ENCODE results near the gene PRKN. TPM values are rescaled to one million over a fixed set of nuclear protein-coding genes. Genes with fewer than 3 reads are reported as not detected.

PRKN gene
- total RNA-seq, 1 donor from 2014 or later: 1.3 TPM

DNA sequence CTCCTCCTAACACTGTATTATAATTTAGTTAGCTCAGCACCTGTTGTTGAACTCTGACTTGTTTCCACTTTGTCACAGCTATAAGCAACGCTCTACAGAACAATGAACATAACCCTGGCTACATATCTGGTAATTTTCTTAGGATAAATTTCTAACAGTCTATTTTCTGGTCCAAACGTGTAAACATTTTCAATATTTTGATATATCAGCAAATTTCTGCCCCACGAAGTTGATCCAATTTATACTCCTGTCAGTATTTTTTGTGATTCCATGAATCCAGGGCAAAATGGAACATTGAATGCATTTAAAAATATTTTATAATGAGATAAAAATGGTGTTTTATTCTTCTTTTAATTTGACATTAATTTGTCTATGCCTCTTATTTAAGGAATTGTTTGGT lies 1005.2 kb downstream of the PRKN start:
- Mint-ChIP-seq H3K4me1 (ENCODE audit: low read depth, unreplicated experiment) (no peaks in the 10 kb centered on the region), H3K27ac (ENCODE audit: unreplicated experiment) (no peak overlapping the region), H3K36me3 (ENCODE audit: low read depth, unreplicated experiment) (no peaks in the 10 kb centered on the region), H3K4me3 (ENCODE audit: unreplicated experiment) (no peak overlapping the region), H3K9me3 (ENCODE audit: unreplicated experiment) (no peaks in the 10 kb centered on the region), H3K27me3 (ENCODE audit: low read depth, unreplicated experiment) (peaks cover 3% of the 10 kb centered on the region)
- Histone ChIP-seq H3K4me2 (ENCODE audit: low read length) (no peak overlapping the region), H4K20me1 (ENCODE audit: insufficient read depth, low read length) (no peaks in the 10 kb centered on the region), H3K4me3 (ENCODE audit: insufficient read depth, low read depth, low read length) (no peak overlapping the region), H3K9me3 (ENCODE audit: insufficient read depth, low read depth, low read length) (peaks cover 3% of the 10 kb centered on the region), H3K79me2 (ENCODE audit: insufficient read depth, low read length) (no peaks in the 10 kb centered on the region), H2AFZ (ENCODE audit: low read depth, low read length) (no peak overlapping the region), H3K27ac (ENCODE audit: low read depth, low read length) (no peak overlapping the region), H3K27me3 (ENCODE audit: insufficient read depth, low read length) (no peaks in the 10 kb centered on the region), H3K4me1 (ENCODE audit: insufficient read depth, low read length) (no peaks in the 10 kb centered on the region), H3K36me3 (ENCODE audit: insufficient read depth, low read length) (no peaks in the 10 kb centered on the region), H3K9ac (ENCODE audit: low read length) (no peak overlapping the region)
- FAIRE-seq: no peak
- no peak for DNase-seq (ENCODE audit: low read depth)
- TF ChIP-seq EZH2 (IDR thresholded peaks at IDR 0.05; ENCODE audit: insufficient read depth, low read length): no peak
- TF ChIP-seq, protein P1, sequence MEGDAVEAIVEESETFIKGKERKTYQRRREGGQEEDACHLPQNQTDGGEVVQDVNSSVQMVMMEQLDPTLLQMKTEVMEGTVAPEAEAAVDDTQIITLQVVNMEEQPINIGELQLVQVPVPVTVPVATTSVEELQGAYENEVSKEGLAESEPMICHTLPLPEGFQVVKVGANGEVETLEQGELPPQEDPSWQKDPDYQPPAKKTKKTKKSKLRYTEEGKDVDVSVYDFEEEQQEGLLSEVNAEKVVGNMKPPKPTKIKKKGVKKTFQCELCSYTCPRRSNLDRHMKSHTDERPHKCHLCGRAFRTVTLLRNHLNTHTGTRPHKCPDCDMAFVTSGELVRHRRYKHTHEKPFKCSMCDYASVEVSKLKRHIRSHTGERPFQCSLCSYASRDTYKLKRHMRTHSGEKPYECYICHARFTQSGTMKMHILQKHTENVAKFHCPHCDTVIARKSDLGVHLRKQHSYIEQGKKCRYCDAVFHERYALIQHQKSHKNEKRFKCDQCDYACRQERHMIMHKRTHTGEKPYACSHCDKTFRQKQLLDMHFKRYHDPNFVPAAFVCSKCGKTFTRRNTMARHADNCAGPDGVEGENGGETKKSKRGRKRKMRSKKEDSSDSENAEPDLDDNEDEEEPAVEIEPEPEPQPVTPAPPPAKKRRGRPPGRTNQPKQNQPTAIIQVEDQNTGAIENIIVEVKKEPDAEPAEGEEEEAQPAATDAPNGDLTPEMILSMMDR (IDR thresholded peaks at IDR 0.05; ENCODE audit: insufficient read depth, low read depth, low read length): no peak

DNA sequence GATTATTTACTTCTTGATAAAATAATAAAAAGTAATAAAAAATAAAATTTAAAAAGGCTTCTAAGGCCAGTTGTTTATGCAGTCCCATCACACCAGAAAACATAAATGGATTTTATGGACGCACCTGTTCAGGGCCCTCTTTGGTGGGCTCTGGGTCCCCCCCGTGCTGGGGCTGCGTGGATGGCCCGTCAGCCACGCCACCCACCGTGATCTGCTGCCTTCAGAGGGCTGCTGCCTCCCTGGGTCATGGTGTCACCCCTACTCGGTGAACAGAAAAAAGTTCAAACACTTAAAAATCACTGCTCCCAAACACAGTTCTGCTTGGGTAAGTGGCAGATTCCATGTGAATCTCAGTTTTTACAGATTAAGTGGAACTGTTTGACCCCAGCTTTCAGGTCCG lies 1006.1 kb downstream of the PRKN start:
- Mint-ChIP-seq H3K27ac (ENCODE audit: unreplicated experiment) (no peak overlapping the region), H3K4me1 (ENCODE audit: low read depth, unreplicated experiment) (no peaks in the 10 kb centered on the region), H3K36me3 (ENCODE audit: low read depth, unreplicated experiment) (no peaks in the 10 kb centered on the region), H3K4me3 (ENCODE audit: unreplicated experiment) (no peak overlapping the region), H3K27me3 (ENCODE audit: low read depth, unreplicated experiment) (peaks cover 1% of the 10 kb centered on the region), H3K9me3 (ENCODE audit: unreplicated experiment) (no peaks in the 10 kb centered on the region)
- no peak overlapping the region for H3K9ac ChIP-seq (ENCODE audit: low read length)
- no peaks in the 10 kb centered on the region for H3K27me3 ChIP-seq (ENCODE audit: insufficient read depth, low read length)
- H2AFZ ChIP-seq (ENCODE audit: low read depth, low read length): no peak overlapping the region
- H3K27ac ChIP-seq (ENCODE audit: low read depth, low read length): no peak overlapping the region
- no peaks in the 10 kb centered on the region for H3K79me2 ChIP-seq (ENCODE audit: insufficient read depth, low read length)
- no peaks in the 10 kb centered on the region for H3K4me1 ChIP-seq (ENCODE audit: insufficient read depth, low read length)
- DNase-seq (ENCODE audit: low read depth) (no peak), FAIRE-seq (no peak)
- no peaks in the 10 kb centered on the region for H4K20me1 ChIP-seq (ENCODE audit: insufficient read depth, low read length)
- H3K9me3 ChIP-seq (ENCODE audit: insufficient read depth, low read depth, low read length): peaks cover 3% of the 10 kb centered on the region
- TF ChIP-seq EZH2 (IDR thresholded peaks at IDR 0.05; ENCODE audit: insufficient read depth, low read length): no peak
- no peak overlapping the region for H3K4me2 ChIP-seq (ENCODE audit: low read length)
- no peaks in the 10 kb centered on the region for H3K36me3 ChIP-seq (ENCODE audit: insufficient read depth, low read length)
- no peak overlapping the region for H3K4me3 ChIP-seq (ENCODE audit: insufficient read depth, low read depth, low read length)

DNA sequence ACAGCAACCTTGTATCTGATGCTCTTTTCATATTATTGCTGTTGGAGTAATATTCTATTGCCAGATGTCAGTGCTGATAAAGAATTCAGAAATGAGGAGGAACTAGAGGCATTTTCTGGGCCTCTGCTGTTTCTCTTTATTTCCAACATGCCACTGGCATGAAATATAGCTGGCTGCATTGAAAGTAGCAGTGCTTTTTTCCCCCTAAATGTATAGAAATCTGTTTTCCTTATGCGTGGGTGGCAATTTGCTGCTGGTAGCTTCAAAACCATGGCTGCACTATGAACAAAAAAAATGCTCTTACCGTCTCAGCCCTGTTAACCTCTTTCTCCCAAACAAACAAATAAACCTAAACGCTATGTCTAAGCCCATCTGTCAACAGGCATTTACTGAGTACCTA lies 1011.4 kb downstream of the PRKN start:
- Histone ChIP-seq H3K36me3 (ENCODE audit: insufficient read depth, low read length) (no peaks in the 10 kb centered on the region), H3K9ac (ENCODE audit: low read length) (no peak overlapping the region), H3K27ac (ENCODE audit: low read depth, low read length) (no peak overlapping the region), H3K4me2 (ENCODE audit: low read length) (no peak overlapping the region), H3K27me3 (ENCODE audit: insufficient read depth, low read length) (no peaks in the 10 kb centered on the region), H3K9me3 (ENCODE audit: insufficient read depth, low read depth, low read length) (peaks cover 3% of the 10 kb centered on the region), H3K4me1 (ENCODE audit: insufficient read depth, low read length) (no peaks in the 10 kb centered on the region), H3K4me3 (ENCODE audit: insufficient read depth, low read depth, low read length) (no peak overlapping the region), H3K79me2 (ENCODE audit: insufficient read depth, low read length) (no peaks in the 10 kb centered on the region), H4K20me1 (ENCODE audit: insufficient read depth, low read length) (no peaks in the 10 kb centered on the region), H2AFZ (ENCODE audit: low read depth, low read length) (no peak overlapping the region)
- Mint-ChIP-seq H3K27me3 (ENCODE audit: low read depth, unreplicated experiment) (peaks cover 2% of the 10 kb centered on the region), H3K9me3 (ENCODE audit: unreplicated experiment) (no peaks in the 10 kb centered on the region), H3K36me3 (ENCODE audit: low read depth, unreplicated experiment) (no peaks in the 10 kb centered on the region), H3K4me3 (ENCODE audit: unreplicated experiment) (no peak overlapping the region), H3K4me1 (ENCODE audit: low read depth, unreplicated experiment) (no peaks in the 10 kb centered on the region), H3K27ac (ENCODE audit: unreplicated experiment) (no peak overlapping the region)
- DNase-seq (ENCODE audit: low read depth) (no peak), FAIRE-seq (no peak)
- no peak for TF ChIP-seq EZH2 (IDR thresholded peaks at IDR 0.05; ENCODE audit: insufficient read depth, low read length)
- TF ChIP-seq, protein P1 (IDR thresholded peaks at IDR 0.05; ENCODE audit: insufficient read depth, low read depth, low read length): no peak
